Right lobe of liver (tissue), 4 donors: ENCODE measurements around the gene CCDC186.

Experiments
- CTCF ChIP-seq, 4 donors: fragments of 200-600 bp in 3 of 4; fragments of 450-650 bp in 1 of 4; IDR thresholded peaks; one replicate each; pipeline versions ENCODE4 v1.5.1 to v1.8.0; 2016 to 2022; ENCODE audit warnings: antibody characterized with exemption in 4 of 4, mild to moderate bottlenecking in 2 of 4
- POLR2A ChIP-seq: fragments of 450-650 bp; IDR thresholded peaks from one replicate; pipeline ENCODE4 v1.6.1; 2017; ENCODE audit warnings: antibody characterized with exemption, mild to moderate bottlenecking
- donor health status: DM: no; HTN: no; CAD: no.
- donor health status: DM: no; HTN: no; CAD: no.
- donor health status: DM: no; HTN: yes; CAD: no.

- TF ChIP-seq CTCF (IDR thresholded peaks at IDR 0.05) (no peak), POLR2A (no peak)
Measured at GRCh38 chr10:114131094-114131493, 42.9 kb downstream of the CCDC186 start.
